Activated naive CD8-positive, alpha-beta T cell treated with anti-CD3 and anti-CD28 coated beads for 36 hours (primary cell): ENCODE results near the gene RADX. TPM values are rescaled to one million over a fixed set of nuclear protein-coding genes. Genes with fewer than 3 reads are reported as not detected.
A peak's percentile ranks its signal among the peaks of the same experiment; 100 is the strongest.

ENCODE experiments used
- DNase-seq: peaks from one replicate; pipeline ENCODE4 v3.0.0; 2021
- H3K27ac Mint-ChIP-seq: one replicate; pipeline ENCODE4 v1.8.0; 2022; ENCODE audit warnings: mild to moderate bottlenecking, moderate library complexity, mixed read lengths
- H3K27me3 Mint-ChIP-seq: one replicate; pipeline ENCODE4 v1.8.0; 2022; ENCODE audit warnings: mild to moderate bottlenecking, mixed read lengths
- H3K36me3 Mint-ChIP-seq: one replicate; pipeline ENCODE4 v1.8.0; 2021; ENCODE audit warnings: mild to moderate bottlenecking, mixed read lengths
- H3K4me1 Mint-ChIP-seq: one replicate; pipeline ENCODE4 v1.8.0; 2021; ENCODE audit warnings: mixed read lengths
- H3K4me3 Mint-ChIP-seq: one replicate; pipeline ENCODE4 v1.8.0; 2022; ENCODE audit warnings: mild to moderate bottlenecking, moderate library complexity, mixed read lengths
- H3K9me3 Mint-ChIP-seq: one replicate; pipeline ENCODE4 v1.8.0; 2022; ENCODE audit warnings: mixed read lengths
- total RNA-seq, 2 experiments: library from RNA; stranded (reverse); gene quantifications; one replicate each; pipeline ENCODE4 v1.2.3, GENCODE V29; 2021

The RADX gene
- total RNA-seq, 2 experiments from 2014 or later: 7.8 to 10.1 TPM

GRCh38 chrX:106716004-106716403 is 104.2 kb downstream of the RADX start:
- no peak overlapping the region for H3K27ac Mint-ChIP-seq
- H3K9me3 Mint-ChIP-seq: no peaks in the 10 kb centered on the region
- H3K4me3 Mint-ChIP-seq: no peak overlapping the region
- DNase-seq: no peak
- no peaks in the 10 kb centered on the region for H3K27me3 Mint-ChIP-seq
- no peaks in the 10 kb centered on the region for H3K36me3 Mint-ChIP-seq
- H3K4me1 Mint-ChIP-seq: no peaks in the 10 kb centered on the region

GRCh38 chrX:106716463-106716862 is 104.7 kb downstream of the RADX start:
- no peak for DNase-seq
- no peaks in the 10 kb centered on the region for H3K4me1 Mint-ChIP-seq
- no peaks in the 10 kb centered on the region for H3K9me3 Mint-ChIP-seq
- H3K36me3 Mint-ChIP-seq: no peaks in the 10 kb centered on the region
- no peaks in the 10 kb centered on the region for H3K27me3 Mint-ChIP-seq
- H3K4me3 Mint-ChIP-seq: no peak overlapping the region
- H3K27ac Mint-ChIP-seq: no peak overlapping the region

DNA sequence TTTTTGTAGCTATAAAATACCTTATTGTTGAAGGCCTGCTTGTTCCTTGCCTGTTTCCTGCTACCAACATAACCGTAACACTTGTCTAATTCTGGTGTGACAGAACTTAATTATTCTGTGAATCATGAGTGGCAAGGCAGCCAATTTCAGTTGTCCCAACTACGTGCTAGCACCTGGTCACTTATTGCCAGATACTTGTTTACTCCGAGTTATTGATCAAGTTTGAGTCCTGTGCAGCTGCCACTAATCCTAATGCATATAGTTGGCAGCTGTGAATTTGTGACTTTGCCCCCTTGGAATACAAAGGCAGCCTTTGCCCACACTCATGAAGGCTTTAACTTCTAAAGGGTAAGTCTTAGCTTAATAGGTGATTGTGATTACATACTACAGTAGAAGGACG is 106.9 kb downstream of the RADX start:
- no peaks in the 10 kb centered on the region for H3K4me1 Mint-ChIP-seq
- peaks cover 2% of the 10 kb centered on the region for H3K27me3 Mint-ChIP-seq
- no peak for DNase-seq
- no peaks in the 10 kb centered on the region for H3K9me3 Mint-ChIP-seq
- no peaks in the 10 kb centered on the region for H3K36me3 Mint-ChIP-seq
- H3K27ac Mint-ChIP-seq: no peak overlapping the region
- H3K4me3 Mint-ChIP-seq: no peak overlapping the region

DNA sequence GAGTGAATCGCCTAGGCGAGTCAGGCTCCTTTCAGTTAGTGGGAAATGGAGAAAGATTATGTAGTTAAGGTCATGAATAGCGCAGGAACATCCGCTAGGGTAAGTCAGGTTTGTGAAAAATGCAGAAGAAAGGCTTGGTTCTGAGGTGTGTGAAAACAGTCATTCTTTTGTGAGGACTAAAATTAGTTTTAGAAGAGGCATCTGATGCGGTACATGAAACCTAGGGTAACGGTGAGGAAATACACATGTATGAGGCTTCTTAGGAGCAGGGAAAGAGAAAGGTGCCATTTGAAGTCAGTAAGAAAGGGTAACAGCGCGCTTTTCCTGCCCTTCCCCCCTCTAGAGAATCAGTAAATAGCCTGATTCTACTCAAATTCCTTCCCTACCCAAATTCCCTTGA is 114.2 kb downstream of the RADX start:
- peaks cover 3% of the 10 kb centered on the region for H3K4me1 Mint-ChIP-seq
- H3K4me3 Mint-ChIP-seq: peak overlapping the region; percentile 56
- no peak for DNase-seq
- H3K27me3 Mint-ChIP-seq: peaks cover 31% of the 10 kb centered on the region
- H3K36me3 Mint-ChIP-seq: no peaks in the 10 kb centered on the region
- H3K9me3 Mint-ChIP-seq: no peaks in the 10 kb centered on the region
- H3K27ac Mint-ChIP-seq: no peak overlapping the region

GRCh38 chrX:106726485-106727437 is 115.0 kb downstream of the RADX start, which contains the start of gene RNF128:
Gene RNF128 (plus strand): TSS chrX:106726701. CDS start chrX:106726914, 213 bp downstream.
- no peak within 1 kb of the TSS for H3K27ac Mint-ChIP-seq
- H3K4me1 Mint-ChIP-seq: peaks cover 3% of the 10 kb centered on the region
- H3K9me3 Mint-ChIP-seq: no peaks in the 10 kb centered on the region
- H3K36me3 Mint-ChIP-seq: no peaks in the 10 kb centered on the region
- H3K4me3 Mint-ChIP-seq: peak within 1 kb of the TSS; percentile 56
- DNase-seq: peak; percentile 31
- peaks cover 35% of the 10 kb centered on the region for H3K27me3 Mint-ChIP-seq

- peaks cover 36% of the 10 kb centered on the region for H3K27me3 Mint-ChIP-seq
- DNase-seq: no peak
- H3K4me1 Mint-ChIP-seq: peaks cover 3% of the 10 kb centered on the region
- H3K36me3 Mint-ChIP-seq: no peaks in the 10 kb centered on the region
- H3K9me3 Mint-ChIP-seq: no peaks in the 10 kb centered on the region
- H3K27ac Mint-ChIP-seq: no peak overlapping the region
- no peak overlapping the region for H3K4me3 Mint-ChIP-seq
Measured at GRCh38 chrX:106728337-106728736, 116.6 kb downstream of the RADX start.

Other genes starting within 250 kb of the RADX start
- gene RNF128, start 114.7 kb downstream of the RADX start, total RNA-seq: not detected
- gene TBC1D8B, start 190.7 kb downstream of the RADX start, total RNA-seq: 1 to 10 TPM in 1 of 2 experiments, under 1 TPM in 1; 0.90 to 1.2 TPM